SW 1271 (cell line): ENCODE results near the gene GLUD2.
"Not testable (repeated sequence)": the region's sequence is repeated elsewhere in the genome, so short reads cannot be mapped to it uniquely, and the experiment has no call there.

Experiments
- DNase-seq, 2 experiments: peaks; one replicate each; lab custom pipeline; 2025; lab: John Stamatoyannopoulos, UW

Gene GLUD2

GRCh38 chrX:121047441-121048419, at the start of gene GLUD2:
GLUD2 (plus strand) TSS chrX:121047610; CDS start chrX:121047685, 75 bp downstream.
- DNase-seq: not testable (repeated sequence)

GRCh38 chrX:120999413-120999812, 48.0 kb upstream of the GLUD2 start:
- DNase-seq: no peak

GRCh38 chrX:121000589-121000988, 46.8 kb upstream of the GLUD2 start:
- no peak for DNase-seq

GRCh38 chrX:121008920-121009319, 38.5 kb upstream of the GLUD2 start:
- no peak for DNase-seq

- DNase-seq: no peak
Observed at GRCh38 chrX:121009764-121010163, 37.6 kb upstream of the GLUD2 start.

GRCh38 chrX:121010218-121010617, 37.2 kb upstream of the GLUD2 start:
- no peak for DNase-seq

GRCh38 chrX:121011254-121011653, 36.2 kb upstream of the GLUD2 start:
- no peak for DNase-seq

GRCh38 chrX:121013897-121014455, 33.4 kb upstream of the GLUD2 start:
- DNase-seq: no peak

GRCh38 chrX:121014826-121015225, 32.6 kb upstream of the GLUD2 start:
- no peak for DNase-seq

- no peak for DNase-seq
Observed at GRCh38 chrX:121028419-121028818, 19.0 kb upstream of the GLUD2 start.

- no peak for DNase-seq
Observed at GRCh38 chrX:121030083-121030482, 17.3 kb upstream of the GLUD2 start.

- DNase-seq: no peak
Observed at GRCh38 chrX:121032531-121032930, 14.9 kb upstream of the GLUD2 start.

GRCh38 chrX:121036137-121036536, 11.3 kb upstream of the GLUD2 start:
- no peak for DNase-seq

GRCh38 chrX:121036951-121037350, 10.5 kb upstream of the GLUD2 start:
- DNase-seq: no peak

GRCh38 chrX:121050781-121051180, 3.4 kb downstream of the GLUD2 start:
- no peak for DNase-seq

- no peak for DNase-seq
Observed at GRCh38 chrX:121052122-121052521, 4.7 kb downstream of the GLUD2 start.

- DNase-seq: no peak
Observed at GRCh38 chrX:121062289-121062688, 14.9 kb downstream of the GLUD2 start.

- no peak for DNase-seq
Observed at GRCh38 chrX:121064579-121064978, 17.2 kb downstream of the GLUD2 start.

- DNase-seq: not testable (repeated sequence)
Observed at GRCh38 chrX:121084247-121084646, 36.8 kb downstream of the GLUD2 start.

GRCh38 chrX:121084903-121085611, 37.6 kb downstream of the GLUD2 start:
- no peak for DNase-seq

GRCh38 chrX:121085612-121086010, 38.2 kb downstream of the GLUD2 start:
- no peak for DNase-seq

- DNase-seq: no peak
Observed at GRCh38 chrX:121093011-121093410, 45.6 kb downstream of the GLUD2 start.
